Neuronal stem cell (in vitro differentiated cells): ENCODE measurements around the gene FAM110D.

Experiments
- DNase-seq: peaks from one replicate; pipeline ENCODE4 v3.0.0-alpha.2; 2013; ENCODE audit warnings: low spot score
- H2AFZ ChIP-seq: one replicate; pipeline ENCODE4 v1.6.1; 2013; ENCODE audit warnings: mild to moderate bottlenecking, low read length, inconsistent platforms
- H2AK5ac ChIP-seq: 2 replicates; pipeline ENCODE4 v1.6.1; 2013; ENCODE audit warnings: low read depth, mild to moderate bottlenecking, inconsistent platforms, low read length, moderate library complexity, mixed read lengths
- H2BK120ac ChIP-seq: 2 replicates; pipeline ENCODE4 v1.6.1; 2013; ENCODE audit warnings: low read depth, mild to moderate bottlenecking, inconsistent platforms, low read length, moderate library complexity, mixed read lengths
- H2BK12ac ChIP-seq: one replicate; pipeline ENCODE4 v1.6.1; 2013; ENCODE audit warnings: low read length, inconsistent platforms
- H2BK15ac ChIP-seq: 2 replicates; pipeline ENCODE4 v1.6.1; 2013; ENCODE audit warnings: mild to moderate bottlenecking, low read length, inconsistent platforms, mixed read lengths
- H2BK5ac ChIP-seq: one replicate; pipeline ENCODE4 v1.6.1; 2013; ENCODE audit warnings: inconsistent platforms, mild to moderate bottlenecking, low read length, moderate library complexity
- H3K14ac ChIP-seq: one replicate; pipeline ENCODE4 v1.6.1; 2013; ENCODE audit warnings: low read length, inconsistent platforms
- H3K18ac ChIP-seq: 2 replicates; pipeline ENCODE4 v1.6.1; 2013; ENCODE audit warnings: low read length, inconsistent platforms
- H3K23ac ChIP-seq: 2 replicates; pipeline ENCODE4 v1.6.1; 2013; ENCODE audit warnings: low read depth, mild to moderate bottlenecking, mixed read lengths, low read length, inconsistent platforms; ENCODE audit not compliant: poor library complexity
- H3K27ac ChIP-seq: replicated peaks from 3 replicates; pipeline ENCODE4 v1.5.1; 2013; ENCODE audit warnings: low read length, inconsistent platforms
- H3K27me3 ChIP-seq, 3 experiments: 2 replicates each; pipeline ENCODE4 v1.6.1; 2013; ENCODE audit warnings: low read length in 3 of 3, mild to moderate bottlenecking in 2 of 3, inconsistent platforms in 1 of 3, low read depth in 1 of 3, mixed read lengths in 1 of 3, moderate library complexity in 1 of 3; ENCODE audit not compliant: control insufficient read depth in 3 of 3, insufficient read depth in 3 of 3
- H3K36me3 ChIP-seq, 2 donors: replicated peaks in 1 of 2; 2 replicates each; pipeline ENCODE4 v1.6.1; 2013; ENCODE audit warnings: low read length in 2 of 2; ENCODE audit not compliant: control insufficient read depth in 2 of 2, insufficient read depth in 2 of 2
- H3K4ac ChIP-seq: 2 replicates; pipeline ENCODE4 v1.6.1; 2013; ENCODE audit warnings: inconsistent platforms, mild to moderate bottlenecking, low read length, moderate library complexity
- H3K4me1 ChIP-seq, 2 donors: 1 replicate in 1 of 2; 2 replicates in 1 of 2; pipeline ENCODE4 v1.6.1; 2013; ENCODE audit warnings: low read length in 2 of 2, low read depth in 1 of 2; ENCODE audit not compliant: control insufficient read depth in 2 of 2, insufficient read depth in 1 of 2
- H3K4me2 ChIP-seq: one replicate; pipeline ENCODE4 v1.6.1; 2013; ENCODE audit warnings: mild to moderate bottlenecking, low read length, inconsistent platforms; ENCODE audit not compliant: insufficient read depth, poor library complexity, severe bottlenecking
- H3K4me3 ChIP-seq, 2 donors: 2 replicates each; pipeline ENCODE4 v1.5.1; 2013; ENCODE audit warnings: low read length in 2 of 2, mild to moderate bottlenecking in 2 of 2, inconsistent platforms in 1 of 2, moderate library complexity in 1 of 2
- H3K79me1 ChIP-seq: one replicate; pipeline ENCODE4 v1.6.1; 2013; ENCODE audit warnings: low read depth, mild to moderate bottlenecking, inconsistent platforms, low read length, moderate library complexity
- H3K9ac ChIP-seq: one replicate; pipeline ENCODE4 v1.6.1; 2013; ENCODE audit warnings: mild to moderate bottlenecking, low read depth, low read length, inconsistent platforms; ENCODE audit not compliant: poor library complexity
- H3K9me3 ChIP-seq, 2 donors: replicated peaks in 1 of 2; 2 replicates each; pipeline versions ENCODE3 to v1.6.1; 2013; ENCODE audit warnings: low read length in 2 of 2, mild to moderate bottlenecking in 2 of 2, inconsistent platforms in 1 of 2, low read depth in 1 of 2, mixed read lengths in 1 of 2, moderate library complexity in 1 of 2; ENCODE audit not compliant: control insufficient read depth in 2 of 2, insufficient read depth in 1 of 2
- H4K8ac ChIP-seq: one replicate; pipeline ENCODE4 v1.6.1; 2013; ENCODE audit warnings: low read depth, mild to moderate bottlenecking, inconsistent platforms, low read length, moderate library complexity
- H4K91ac ChIP-seq: one replicate; pipeline ENCODE4 v1.6.1; 2013; ENCODE audit warnings: low read length, low read depth, mild to moderate bottlenecking, inconsistent platforms; ENCODE audit not compliant: poor library complexity
- WGBS, 2 donors: extraction: QIAGEN DNeasy Blood & Tissue Kit; methylation state at CpG; one replicate each; pipeline ENCODE4 v1.1.7; 2013; ENCODE audit warnings: missing lambda C conversion rate in 2 of 2, mixed read lengths in 1 of 2; ENCODE audit not compliant: insufficient read length in 2 of 2, insufficient replicate concordance in 1 of 2; ENCODE audit errors: extremely low coverage in 2 of 2; 5-methylcytosine and 5-hydroxymethylcytosine counted together

The FAM110D gene

GRCh38 chr1:26168410-26169197 is 9.7 kb downstream of the FAM110D start, which contains the start of gene C1orf232:
Gene C1orf232 (minus strand): TSS chr1:26168963. CDS start chr1:26168499, 464 bp downstream.
- Histone ChIP-seq H4K91ac (peak within 1 kb of the TSS; percentile 92), H3K4me2 (peak within 1 kb of the TSS; percentile 98), H2BK5ac (peak within 1 kb of the TSS; percentile 99), H3K4me3 (peak within 1 kb of the TSS; percentile 70 to 87), H3K14ac (peak within 1 kb of the TSS; percentile 98), H3K4ac (peak within 1 kb of the TSS; percentile 53), H3K36me3 (peaks cover 7 to 11% of the 10 kb centered on the region in 2 donors), H3K18ac (peak within 1 kb of the TSS; percentile 95), H3K27ac (peak within 1 kb of the TSS; percentile 53), H2BK120ac (peak within 1 kb of the TSS; percentile 21), H2AFZ (peak within 1 kb of the TSS; percentile 97), H3K79me1 (peaks cover 8% of the 10 kb centered on the region), H3K27me3 (peaks cover 0 to 5% (median 3%) of the 10 kb centered on the region in 3 experiments), H3K9me3 (no peaks in the 10 kb centered on the region), H2BK12ac (peak within 1 kb of the TSS; percentile 90), H3K23ac (peak within 1 kb of the TSS; percentile 98), H2BK15ac (peak within 1 kb of the TSS; percentile 96), H4K8ac (no peak within 1 kb of the TSS), H3K4me1 (peaks cover 28 to 48% of the 10 kb centered on the region in 2 donors), H2AK5ac (peak within 1 kb of the TSS; percentile 99), H3K9ac (peak within 1 kb of the TSS; percentile 82)
- DNase-seq, result no peak
- no CpG with 5 or more reads among the region's 5 CpGs for WGBS, 2 donors

- peak overlapping the region; percentile 98 for H3K4me2 ChIP-seq
- DNase-seq, result no peak
- H3K9ac ChIP-seq, result no peak overlapping the region
- H3K4me3 ChIP-seq, result peak overlapping the region in 1 of 2 donors; percentile 70
- H2BK12ac ChIP-seq, result no peak overlapping the region
- peak overlapping the region; percentile 53 for H3K27ac ChIP-seq
- peaks cover 0 to 3% (median 0%) of the 10 kb centered on the region in 3 experiments for H3K27me3 ChIP-seq
- no CpG with 5 or more reads among the region's 4 CpGs for WGBS, 2 donors
- no peak overlapping the region for H4K91ac ChIP-seq
- H3K23ac ChIP-seq, result no peak overlapping the region
- H2BK5ac ChIP-seq, result peak overlapping the region; percentile 99
- no peak overlapping the region for H2BK15ac ChIP-seq
- H3K14ac ChIP-seq, result no peak overlapping the region
- no peak overlapping the region for H2BK120ac ChIP-seq
- H3K18ac ChIP-seq, result no peak overlapping the region
- peaks cover 28 to 46% of the 10 kb centered on the region in 2 donors for H3K4me1 ChIP-seq
- no peak overlapping the region for H3K4ac ChIP-seq
- H3K79me1 ChIP-seq, result peaks cover 8% of the 10 kb centered on the region
- H3K36me3 ChIP-seq, result peaks cover 7 to 11% of the 10 kb centered on the region in 2 donors
- H2AK5ac ChIP-seq, result peak overlapping the region; percentile 0
- no peak overlapping the region for H4K8ac ChIP-seq
- H3K9me3 ChIP-seq, result no peaks in the 10 kb centered on the region
- H2AFZ ChIP-seq, result peak overlapping the region; percentile 97
Measured at GRCh38 chr1:26169198-26169554, 10.3 kb downstream of the FAM110D start.

- H3K9me3 ChIP-seq, result no peaks in the 10 kb centered on the region
- peak within 1 kb of the TSS; percentile 95 for H3K18ac ChIP-seq
- peak within 1 kb of the TSS; percentile 86 for H2AK5ac ChIP-seq
- H2BK120ac ChIP-seq, result no peak within 1 kb of the TSS
- H3K27me3 ChIP-seq, result peaks cover 0 to 3% (median 0%) of the 10 kb centered on the region in 3 experiments
- peaks cover 8% of the 10 kb centered on the region for H3K79me1 ChIP-seq
- WGBS, 2 donors, result no CpG with 5 or more reads among the region's 76 CpGs
- peaks cover 7 to 11% of the 10 kb centered on the region in 2 donors for H3K36me3 ChIP-seq
- H3K4me1 ChIP-seq, result peaks cover 24 to 42% of the 10 kb centered on the region in 2 donors
- H2AFZ ChIP-seq, result peak within 1 kb of the TSS; percentile 97
- H2BK15ac ChIP-seq, result peak within 1 kb of the TSS; percentile 38
- peak within 1 kb of the TSS; percentile 70 to 87 for H3K4me3 ChIP-seq
- H4K91ac ChIP-seq, result no peak within 1 kb of the TSS
- peak within 1 kb of the TSS; percentile 98 for H3K14ac ChIP-seq
- H3K27ac ChIP-seq, result peak within 1 kb of the TSS; percentile 53
- peak within 1 kb of the TSS; percentile 82 for H3K9ac ChIP-seq
- peak within 1 kb of the TSS; percentile 98 for H3K4me2 ChIP-seq
- H3K4ac ChIP-seq, result no peak within 1 kb of the TSS
- peak within 1 kb of the TSS; percentile 98 for H3K23ac ChIP-seq
- no peak within 1 kb of the TSS for H4K8ac ChIP-seq
- DNase-seq, result peak; percentile 82
- peak within 1 kb of the TSS; percentile 99 for H2BK5ac ChIP-seq
- H2BK12ac ChIP-seq, result peak within 1 kb of the TSS; percentile 59
Measured at GRCh38 chr1:26169669-26170471, 11.0 kb downstream of the FAM110D start, which contains the start of gene ZNF593. Gene ZNF593 (plus strand): TSS chr1:26169908. CDS start chr1:26169984, 76 bp downstream.
